GM18870 (cell line): Measurements from ENCODE around the gene PATL1.
"Not testable (repeated sequence)": the region's sequence is repeated elsewhere in the genome, so short reads cannot be mapped to it uniquely, and the experiment has no call there.

Experiments
- ATAC-seq: cut with Tn5 transposase; IDR thresholded peaks from one replicate; pipeline ENCODE4 v1.9.1; 2021; ENCODE audit warnings: moderate library complexity; ENCODE audit not compliant: unreplicated experiment

The PATL1 gene

GRCh38 chr11:59668950-59669610 is at the start of gene PATL1:
PATL1 (minus strand) TSS chr11:59669037; CDS start chr11:59668895, 142 bp downstream.
- peak; percentile 96 for ATAC-seq

GRCh38 chr11:59716051-59716450 is 47.2 kb upstream of the PATL1 start:
- no peak for ATAC-seq

- no peak for ATAC-seq
Observed at GRCh38 chr11:59713745-59714144, 44.9 kb upstream of the PATL1 start, which contains the start of gene OR10V1. OR10V1 (minus strand) TSS chr11:59713845; CDS start chr11:59713845, 0 bp downstream.

GRCh38 chr11:59710136-59710847 is 41.5 kb upstream of the PATL1 start:
- no peak for ATAC-seq

- no peak for ATAC-seq
Observed at GRCh38 chr11:59708537-59708936, 39.7 kb upstream of the PATL1 start.

- no peak for ATAC-seq
Observed at GRCh38 chr11:59707371-59707770, 38.5 kb upstream of the PATL1 start.

GRCh38 chr11:59706518-59707285 is 37.9 kb upstream of the PATL1 start:
- no peak for ATAC-seq

- no peak for ATAC-seq
Observed at GRCh38 chr11:59705294-59705693, 36.5 kb upstream of the PATL1 start.

GRCh38 chr11:59703515-59703914 is 34.7 kb upstream of the PATL1 start:
- ATAC-seq: not testable (repeated sequence)

GRCh38 chr11:59700157-59700556 is 31.3 kb upstream of the PATL1 start:
- not testable (repeated sequence) for ATAC-seq

- ATAC-seq: no peak
Observed at GRCh38 chr11:59698506-59698905, 29.7 kb upstream of the PATL1 start.

GRCh38 chr11:59692915-59693314 is 24.1 kb upstream of the PATL1 start:
- no peak for ATAC-seq

- no peak for ATAC-seq
Observed at GRCh38 chr11:59691156-59691555, 22.3 kb upstream of the PATL1 start.

- no peak for ATAC-seq
Observed at GRCh38 chr11:59689015-59689414, 20.2 kb upstream of the PATL1 start.

- not testable (repeated sequence) for ATAC-seq
Observed at GRCh38 chr11:59681260-59681725, 12.5 kb upstream of the PATL1 start.

GRCh38 chr11:59680287-59681154 is 11.7 kb upstream of the PATL1 start:
- peak; percentile 91 for ATAC-seq

- no peak for ATAC-seq
Observed at GRCh38 chr11:59679347-59679746, 10.5 kb upstream of the PATL1 start.

GRCh38 chr11:59678813-59679165 is 10.0 kb upstream of the PATL1 start:
- ATAC-seq: no peak

- no peak for ATAC-seq
Observed at GRCh38 chr11:59678118-59678812, 9.4 kb upstream of the PATL1 start.

- ATAC-seq: no peak
Observed at GRCh38 chr11:59676205-59676604, 7.4 kb upstream of the PATL1 start.
